Keratinocyte (primary cell): Measurements from ENCODE around the gene ACSL3.

ENCODE experiments used
- CTCF ChIP-seq, 3 experiments: IDR thresholded peaks in 1 of 3; conservative IDR thresholded peaks in 1 of 3; optimal IDR thresholded peaks in 1 of 3; 2 replicates in 2 of 3; 3 replicates in 1 of 3; pipeline versions ENCODE3 to v1.5.1; 2011; ENCODE audit warnings: low read length in 3 of 3, mild to moderate bottlenecking in 3 of 3, moderate library complexity in 2 of 3, control low read depth in 1 of 3, inconsistent platforms in 1 of 3; ENCODE audit not compliant: insufficient read depth in 2 of 3; ENCODE audit errors: extremely low read depth in 1 of 3
- EZH2 ChIP-seq: IDR thresholded peaks from one replicate; pipeline ENCODE4 v1.6.1; 2012; ENCODE audit warnings: inconsistent platforms, mild to moderate bottlenecking, low read length, moderate library complexity

- TF ChIP-seq EZH2 (no peak), CTCF (optimal IDR thresholded peaks at IDR 0.05 in 1 of 3, IDR thresholded peaks at IDR 0.05 in 1 of 3, conservative IDR thresholded peaks at IDR 0.05 in 1 of 3; ENCODE audit: extremely low read depth in 1 of 3, insufficient read depth in 2 of 3, low read length in 3 of 3) (no peak)
Observed at GRCh38 chr2:222865301-222865700, 4.5 kb downstream of the ACSL3 start.
